Left lung (tissue), 10 donors: ENCODE measurements around the gene C17orf50. TPM values are rescaled to one million over a fixed set of nuclear protein-coding genes. Genes with fewer than 3 reads are reported as not detected.

Experiments
- ATAC-seq: fragments of 200-7000 bp; cut with Tn5 transposase; one replicate; pipeline ENCODE4 v1.9.1; 2020; ENCODE audit warnings: moderate library complexity
- DNase-seq, 4 donors: peaks; one replicate each; pipeline ENCODE4 v3.0.0-alpha.2; 2013 to 2020
- H3K27ac ChIP-seq, 2 donors: fragments of 200-600 bp; sonication (generic) in 1 of 2; one replicate each; pipeline versions ENCODE4 v1.5.0 to v1.8.0; 2020 to 2021
- H3K27me3 ChIP-seq, 2 donors: fragments of 200-600 bp; sonication (generic) in 1 of 2; one replicate each; pipeline versions ENCODE4 v1.5.0 to v1.8.0; 2020 to 2021
- H3K36me3 ChIP-seq, 2 donors: fragments of 200-600 bp; sonication (generic) in 1 of 2; one replicate each; pipeline versions ENCODE4 v1.5.0 to v1.8.0; 2020 to 2021
- H3K4me1 ChIP-seq, 2 donors: fragments of 200-600 bp; one replicate each; pipeline ENCODE4 v1.8.0; 2021
- H3K4me3 ChIP-seq, 2 donors: fragments of 200-600 bp; sonication (generic) in 1 of 2; one replicate each; pipeline versions ENCODE4 v1.5.0 to v1.8.0; 2020 to 2021; ENCODE audit warnings: mild to moderate bottlenecking in 1 of 2
- H3K9me3 ChIP-seq, 2 donors: fragments of 200-600 bp; sonication (generic) in 1 of 2; one replicate each; pipeline versions ENCODE4 v1.5.0 to v1.8.0; 2020 to 2021
- intact Hi-C, 2 donors: fragments of 100-400 bp; cut with DNase I; formaldehyde crosslinking; loops; one replicate each; pipeline versions ENCODE4 v1.11.2 to v1.14.2; 2022
- polyA plus RNA-seq, 6 donors: library from polyadenylated mRNA; unstranded; fragments of 120-200 nt; gene quantifications; one replicate each; pipeline ENCODE4 v1.2.1, GENCODE V29; 2013; ENCODE audit not compliant: insufficient read length in 6 of 6
- total RNA-seq, 2 donors: library from RNA; stranded (reverse); fragmentation: NEBNext Ultra II Directional; extraction: Animal tissue kit (Norgen Biotek cat#: 25700); gene quantifications; one replicate each; pipeline ENCODE4 v1.2.1, GENCODE V29; 2021
- TF ChIP-seq, protein P1 (sequence below), 2 donors: fragments of 200-600 bp; sonication (generic) in 1 of 2; IDR thresholded peaks; one replicate each; pipeline versions ENCODE4 v1.5.0 to v1.8.0; 2021; ENCODE audit warnings: antibody characterized with exemption in 2 of 2
- donor health status: DM: no; HTN: yes; CAD: no.
- donor health status: DM: no; HTN: no; CAD: no.

The C17orf50 gene
- total and polyA plus RNA-seq, 8 donors: 0.16 to 0.21 (median 0.20) TPM; not detected in 5

DNA sequence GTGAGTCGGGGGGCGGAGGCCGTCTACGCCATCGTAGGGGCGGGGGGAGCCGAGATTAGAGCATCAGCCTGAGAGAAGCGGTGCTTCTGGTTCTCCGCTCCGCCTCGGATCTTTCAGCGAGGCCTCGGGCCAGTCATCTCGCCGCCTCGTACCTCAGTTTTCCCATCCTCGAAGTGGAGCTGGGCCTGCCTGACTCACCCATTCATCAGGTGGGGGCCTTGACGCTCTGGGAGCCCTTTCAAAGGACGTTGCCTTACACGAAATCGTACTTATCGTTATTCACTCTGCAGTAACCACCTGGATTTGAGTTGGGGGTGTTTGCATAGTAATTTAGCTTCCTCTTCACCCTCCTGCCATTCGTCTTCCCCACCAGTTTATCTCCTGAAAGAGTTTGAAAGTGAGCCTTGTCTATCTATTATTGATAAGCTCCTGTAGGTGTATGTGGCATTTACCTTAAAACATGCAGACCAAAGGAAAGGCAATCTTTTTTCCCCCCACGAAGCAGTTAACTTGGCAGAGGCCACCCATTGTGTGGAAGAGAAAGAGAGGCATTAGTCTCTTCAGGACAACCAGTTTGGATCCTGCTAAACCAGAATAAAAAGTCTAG is 49.3 kb downstream of the C17orf50 start:
- Histone ChIP-seq H3K4me3 (peak overlapping the region; percentile 85 to 89), H3K9me3 (no peaks in the 10 kb centered on the region), H3K27me3 (no peaks in the 10 kb centered on the region), H3K4me1 (peaks cover 15 to 50% of the 10 kb centered on the region in 2 donors), H3K36me3 (no peaks in the 10 kb centered on the region), H3K27ac (peak overlapping the region; percentile 95)
- TF ChIP-seq, protein P1, sequence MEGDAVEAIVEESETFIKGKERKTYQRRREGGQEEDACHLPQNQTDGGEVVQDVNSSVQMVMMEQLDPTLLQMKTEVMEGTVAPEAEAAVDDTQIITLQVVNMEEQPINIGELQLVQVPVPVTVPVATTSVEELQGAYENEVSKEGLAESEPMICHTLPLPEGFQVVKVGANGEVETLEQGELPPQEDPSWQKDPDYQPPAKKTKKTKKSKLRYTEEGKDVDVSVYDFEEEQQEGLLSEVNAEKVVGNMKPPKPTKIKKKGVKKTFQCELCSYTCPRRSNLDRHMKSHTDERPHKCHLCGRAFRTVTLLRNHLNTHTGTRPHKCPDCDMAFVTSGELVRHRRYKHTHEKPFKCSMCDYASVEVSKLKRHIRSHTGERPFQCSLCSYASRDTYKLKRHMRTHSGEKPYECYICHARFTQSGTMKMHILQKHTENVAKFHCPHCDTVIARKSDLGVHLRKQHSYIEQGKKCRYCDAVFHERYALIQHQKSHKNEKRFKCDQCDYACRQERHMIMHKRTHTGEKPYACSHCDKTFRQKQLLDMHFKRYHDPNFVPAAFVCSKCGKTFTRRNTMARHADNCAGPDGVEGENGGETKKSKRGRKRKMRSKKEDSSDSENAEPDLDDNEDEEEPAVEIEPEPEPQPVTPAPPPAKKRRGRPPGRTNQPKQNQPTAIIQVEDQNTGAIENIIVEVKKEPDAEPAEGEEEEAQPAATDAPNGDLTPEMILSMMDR (IDR thresholded peaks at IDR 0.05): no peak
- intact Hi-C loops: no loop called here
- no peak for DNase-seq
- peak; percentile 12 for ATAC-seq

GRCh38 chr17:35811759-35812158 is 51.1 kb downstream of the C17orf50 start:
- DNase-seq: no peak
- TF ChIP-seq, protein P1 (IDR thresholded peaks at IDR 0.05): no peak
- no peak overlapping the region for H3K4me3 ChIP-seq
- H3K9me3 ChIP-seq: no peaks in the 10 kb centered on the region
- no peak for ATAC-seq
- peaks cover 15 to 51% of the 10 kb centered on the region in 2 donors for H3K4me1 ChIP-seq
- no peaks in the 10 kb centered on the region for H3K27me3 ChIP-seq
- peaks cover 0 to 8% of the 10 kb centered on the region in 2 donors for H3K36me3 ChIP-seq
- intact Hi-C loops: no loop called here
- H3K27ac ChIP-seq: no peak overlapping the region

GRCh38 chr17:35812456-35812855 is 51.8 kb downstream of the C17orf50 start:
- intact Hi-C loops: no loop called here
- TF ChIP-seq, protein P1 (IDR thresholded peaks at IDR 0.05): no peak
- no peak for DNase-seq
- H3K27me3 ChIP-seq: no peaks in the 10 kb centered on the region
- H3K4me3 ChIP-seq: no peak overlapping the region
- peaks cover 0 to 8% of the 10 kb centered on the region in 2 donors for H3K36me3 ChIP-seq
- no peak for ATAC-seq
- H3K4me1 ChIP-seq: peaks cover 15 to 58% of the 10 kb centered on the region in 2 donors
- H3K27ac ChIP-seq: no peak overlapping the region
- H3K9me3 ChIP-seq: no peaks in the 10 kb centered on the region

Other genes with a start within 250 kb of the C17orf50 start
- gene SLFN12L, start 223.2 kb upstream of the C17orf50 start, total RNA-seq: 1 to 10 TPM; 2.1 to 4.0 TPM
- 10 to 100 TPM; 14.5 to 30.4 (median 17.4) TPM for gene SLFN12L, start 223.2 kb upstream of the C17orf50 start, polyA plus RNA-seq
- under 1 TPM; 0.21 to 0.26 TPM for gene SLFN14, start 200.1 kb upstream of the C17orf50 start, total RNA-seq
- 1 to 10 TPM in 1 of 6 donors, under 1 TPM in 5; 0.62 to 1.1 (median 0.81) TPM for gene SLFN14, start 200.1 kb upstream of the C17orf50 start, polyA plus RNA-seq
- gene PEX12, start 182.3 kb upstream of the C17orf50 start, total RNA-seq: 1 to 10 TPM; 5.9 to 6.4 TPM
- gene PEX12, start 182.3 kb upstream of the C17orf50 start, polyA plus RNA-seq: 10 to 100 TPM in 3 of 6 donors, 1 to 10 TPM in 3; 8.6 to 10.6 (median 9.8) TPM
- gene AP2B1, start 173.6 kb upstream of the C17orf50 start, total RNA-seq: 100 to 1,000 TPM; 173 to 195 TPM
- gene AP2B1, start 173.6 kb upstream of the C17orf50 start, polyA plus RNA-seq: 100 to 1,000 TPM; 132 to 158 (median 152) TPM
- under 1 TPM; 0.52 to 0.82 TPM for gene RASL10B, start 29.2 kb upstream of the C17orf50 start, total RNA-seq
- gene RASL10B, start 29.2 kb upstream of the C17orf50 start, polyA plus RNA-seq: 1 to 10 TPM; 2.9 to 3.4 (median 3.1) TPM
- 1 to 10 TPM in 1 of 2 donors, under 1 TPM in 1; 0.35 to 1.6 TPM for gene GAS2L2, start 7.6 kb upstream of the C17orf50 start, total RNA-seq
- gene GAS2L2, start 7.6 kb upstream of the C17orf50 start, polyA plus RNA-seq: 1 to 10 TPM in 4 of 6 donors, under 1 TPM in 2; 0.15 to 1.8 (median 1.1) TPM
- gene MMP28, start 34.8 kb downstream of the C17orf50 start, total RNA-seq: 10 to 100 TPM; 39.5 to 95.0 TPM
- 1 to 10 TPM; 6.6 to 9.2 (median 8.5) TPM for gene MMP28, start 34.8 kb downstream of the C17orf50 start, polyA plus RNA-seq
- gene TAF15, start 48.6 kb downstream of the C17orf50 start, total RNA-seq: 100 to 1,000 TPM; 140 to 163 TPM
- 100 to 1,000 TPM; 232 to 277 (median 251) TPM for gene TAF15, start 48.6 kb downstream of the C17orf50 start, polyA plus RNA-seq
- gene HEATR9, start 108.0 kb downstream of the C17orf50 start, total RNA-seq: under 1 TPM in 1 of 2 donors, not detected in 1; 0.37 TPM
- gene HEATR9, start 108.0 kb downstream of the C17orf50 start, polyA plus RNA-seq: under 1 TPM in 4 of 6 donors, not detected in 2; 0.17 to 0.28 (median 0.19) TPM
- gene CCL5, start 119.5 kb downstream of the C17orf50 start, total RNA-seq: 10 to 100 TPM in 1 of 2 donors, 1 to 10 TPM in 1; 5.3 to 12.4 TPM
- 1 to 10 TPM; 2.9 to 5.8 (median 3.7) TPM for gene CCL5, start 119.5 kb downstream of the C17orf50 start, polyA plus RNA-seq
- gene RDM1, start 169.9 kb downstream of the C17orf50 start, total RNA-seq: 1 to 10 TPM in 1 of 2 donors, not detected in 1; 1.8 TPM
- gene RDM1, start 169.9 kb downstream of the C17orf50 start, polyA plus RNA-seq: 1 to 10 TPM; 2.3 to 4.2 (median 2.5) TPM
- gene LYZL6, start 182.8 kb downstream of the C17orf50 start, total RNA-seq: not detected
- gene LYZL6, start 182.8 kb downstream of the C17orf50 start, polyA plus RNA-seq: not detected
- gene CCL16, start 220.6 kb downstream of the C17orf50 start, total RNA-seq: not detected
- gene CCL16, start 220.6 kb downstream of the C17orf50 start, polyA plus RNA-seq: 1 to 10 TPM in 3 of 6 donors, under 1 TPM in 3; 0.40 to 1.2 (median 0.97) TPM
- 10 to 100 TPM; 14.2 to 23.3 TPM for gene CCL14, start 225.8 kb downstream of the C17orf50 start, total RNA-seq
- gene CCL14, start 225.8 kb downstream of the C17orf50 start, polyA plus RNA-seq: 100 to 1,000 TPM in 2 of 6 donors, 10 to 100 TPM in 4; 64.7 to 123 (median 90.9) TPM
- gene CCL15, start 240.7 kb downstream of the C17orf50 start, total RNA-seq: 1 to 10 TPM in 1 of 2 donors, under 1 TPM in 1; 0.23 to 1.3 TPM
- gene CCL15, start 240.7 kb downstream of the C17orf50 start, polyA plus RNA-seq: under 1 TPM in 4 of 6 donors, not detected in 2; 0.15 to 0.43 (median 0.33) TPM